Inflammatory macrophage (primary cell): ENCODE results near the gene MC1R.

Source experiments
- DNase-seq, 2 donors: peaks; one replicate each; pipeline ENCODE4 v3.0.0-alpha.2; 2020 to 2022

Gene MC1R

DNA sequence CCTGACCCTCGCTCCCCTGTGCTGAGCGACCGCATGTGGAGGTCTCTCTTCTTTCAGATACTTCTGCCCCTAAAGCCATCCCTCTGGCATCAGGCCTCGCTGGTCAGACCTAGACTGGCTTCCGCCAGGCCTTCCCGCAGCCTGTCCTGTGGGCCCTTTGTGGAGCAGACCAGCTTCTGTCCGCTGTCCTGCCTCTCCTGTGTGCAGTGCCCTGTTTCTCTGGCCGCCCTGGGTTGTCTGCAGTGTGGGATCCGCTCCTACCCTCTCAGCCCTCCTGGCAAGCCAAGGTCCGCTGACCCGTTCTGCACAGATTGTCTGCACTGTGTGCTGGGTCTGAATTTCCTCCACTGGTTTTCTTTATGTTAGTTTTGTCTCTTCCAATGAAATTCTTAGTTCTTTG is 21.5 kb upstream of the MC1R start:
- no peak for DNase-seq

DNA sequence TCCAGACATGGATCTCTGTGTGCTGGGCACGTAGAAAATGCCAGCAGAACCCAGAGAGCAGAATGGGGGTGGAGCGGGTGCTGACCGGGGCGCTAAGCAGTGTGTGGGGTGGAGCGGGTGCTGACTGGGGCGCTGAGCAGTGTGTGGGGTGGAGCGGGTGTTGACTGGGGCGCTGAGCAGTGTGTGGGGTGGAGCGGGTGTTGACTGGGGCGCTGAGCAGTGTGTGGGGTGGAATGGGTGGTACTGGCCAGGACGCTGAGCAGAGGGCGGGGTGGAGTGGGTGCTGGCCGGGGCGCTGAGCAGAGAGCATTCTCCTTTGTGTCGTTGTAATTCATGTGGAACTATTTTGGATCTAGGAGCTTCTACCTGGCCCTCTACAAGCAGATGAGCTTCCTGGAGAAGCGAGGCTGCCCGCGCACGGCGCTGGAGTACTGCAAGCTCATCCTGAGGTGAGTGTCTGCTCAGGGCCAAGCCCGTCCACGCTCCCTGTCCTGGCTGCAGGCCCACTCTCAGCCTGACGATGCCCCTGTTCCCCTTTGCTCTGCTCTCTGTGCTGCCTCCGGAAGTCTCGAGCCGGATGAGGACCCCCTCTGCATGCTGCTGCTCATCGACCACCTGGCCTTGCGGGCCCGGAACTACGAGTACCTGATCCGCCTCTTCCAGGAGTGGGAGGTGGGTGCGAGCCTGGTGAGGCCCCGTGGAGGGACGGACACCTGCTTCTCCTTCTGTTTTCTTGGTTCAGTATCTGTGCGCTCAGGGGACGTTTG is 20.3 kb upstream of the MC1R start:
- no peak for DNase-seq

DNA sequence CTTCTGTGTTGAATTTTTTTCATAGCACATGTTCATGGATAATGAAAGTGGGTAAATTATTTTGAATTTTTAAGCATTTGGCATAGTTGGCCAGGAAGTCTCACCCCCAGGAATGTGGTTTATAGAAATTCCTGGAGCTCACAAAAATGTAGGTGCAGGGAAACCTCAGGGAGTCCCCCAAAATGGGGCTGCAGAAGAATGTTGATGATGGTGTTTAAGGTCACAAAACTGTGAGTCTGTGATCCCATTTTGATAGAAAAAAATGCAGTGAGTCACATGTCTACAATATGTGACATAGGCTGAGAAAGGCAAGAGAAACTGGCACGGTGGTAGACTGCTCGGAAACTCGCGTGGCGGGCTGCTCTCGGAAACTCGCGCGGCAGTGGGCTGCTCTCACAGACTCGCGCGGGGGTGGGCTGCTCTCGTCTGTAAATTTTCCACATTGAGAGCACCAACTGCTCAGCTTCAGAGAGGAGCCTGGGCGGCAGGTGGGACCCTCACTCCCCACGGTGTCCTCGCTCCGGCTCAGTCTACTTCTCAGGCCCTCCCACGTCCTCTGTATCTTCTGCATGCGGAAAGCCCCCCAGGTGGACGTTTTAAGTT is 18.7 kb upstream of the MC1R start:
- no peak for DNase-seq

DNA sequence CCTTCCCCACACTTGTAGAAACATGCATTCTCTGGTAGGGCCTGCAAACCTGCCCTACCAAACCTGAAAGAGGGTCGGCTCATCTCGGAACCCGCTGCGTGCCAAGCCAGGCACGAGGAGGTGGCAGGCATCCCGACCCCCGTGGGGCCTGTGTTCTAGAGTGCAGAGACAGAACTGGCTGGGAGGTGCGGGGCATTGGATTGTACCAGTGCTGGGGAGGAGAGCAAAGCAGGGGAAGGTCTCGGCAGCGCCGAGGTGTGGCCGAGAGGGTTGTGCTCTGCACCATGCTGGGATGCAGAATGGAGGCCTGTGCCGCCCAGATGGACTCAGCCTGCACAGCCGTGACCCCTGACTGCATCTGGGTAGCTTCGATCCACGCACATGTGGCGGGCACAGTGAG is 17.8 kb upstream of the MC1R start:
- DNase-seq = no peak

DNA sequence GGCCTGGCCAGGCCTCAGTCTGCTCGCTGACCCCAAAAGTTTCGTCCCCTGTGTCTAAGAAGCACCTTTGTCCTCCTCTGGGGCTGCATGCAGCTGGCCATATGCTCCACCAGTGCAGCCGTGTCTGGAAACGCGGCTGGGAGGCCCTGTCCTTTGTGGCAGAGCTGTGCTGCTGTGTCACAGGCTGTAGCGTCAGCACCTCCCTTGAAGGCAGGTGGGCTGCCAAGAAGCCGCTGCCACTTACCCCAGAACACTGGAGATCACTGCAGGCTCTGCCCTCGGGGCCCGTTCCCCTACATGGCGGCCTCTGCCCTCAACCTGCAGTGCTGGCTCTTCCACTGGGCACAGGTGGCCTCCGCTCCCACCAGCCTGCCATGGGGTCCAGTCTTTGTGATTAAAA is 15.7 kb upstream of the MC1R start:
- no peak for DNase-seq

DNA sequence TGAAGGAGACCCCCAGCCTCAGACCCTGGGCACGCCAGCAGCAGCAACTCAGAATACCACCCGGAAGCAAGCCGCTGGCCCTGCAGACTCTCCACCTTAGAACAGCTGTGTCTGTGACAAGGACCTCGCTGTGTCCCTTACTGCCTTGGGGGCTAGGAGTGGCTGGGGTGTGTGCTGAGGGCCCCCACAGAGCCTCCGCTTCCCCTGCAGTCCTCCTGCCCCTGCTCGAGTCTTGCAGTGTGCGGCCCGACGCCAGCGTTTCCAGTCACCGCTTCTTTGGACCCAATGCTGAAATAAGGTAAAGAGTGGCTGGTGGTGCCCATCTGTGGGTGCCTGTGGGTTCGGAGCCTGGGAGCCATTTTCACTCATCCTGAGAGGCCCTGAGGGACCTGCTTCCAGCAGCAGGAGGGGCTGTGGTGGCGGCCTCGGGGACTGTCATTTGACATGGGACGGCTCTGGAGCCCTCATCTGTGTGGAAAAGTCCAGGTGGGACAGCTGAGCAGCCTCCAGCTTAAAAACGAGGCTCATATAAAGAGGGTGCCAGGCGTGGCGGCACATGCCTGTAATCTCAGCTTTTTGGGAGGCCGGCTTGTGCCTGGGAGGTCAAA is 14.7 kb upstream of the MC1R start:
- no peak for DNase-seq

DNA sequence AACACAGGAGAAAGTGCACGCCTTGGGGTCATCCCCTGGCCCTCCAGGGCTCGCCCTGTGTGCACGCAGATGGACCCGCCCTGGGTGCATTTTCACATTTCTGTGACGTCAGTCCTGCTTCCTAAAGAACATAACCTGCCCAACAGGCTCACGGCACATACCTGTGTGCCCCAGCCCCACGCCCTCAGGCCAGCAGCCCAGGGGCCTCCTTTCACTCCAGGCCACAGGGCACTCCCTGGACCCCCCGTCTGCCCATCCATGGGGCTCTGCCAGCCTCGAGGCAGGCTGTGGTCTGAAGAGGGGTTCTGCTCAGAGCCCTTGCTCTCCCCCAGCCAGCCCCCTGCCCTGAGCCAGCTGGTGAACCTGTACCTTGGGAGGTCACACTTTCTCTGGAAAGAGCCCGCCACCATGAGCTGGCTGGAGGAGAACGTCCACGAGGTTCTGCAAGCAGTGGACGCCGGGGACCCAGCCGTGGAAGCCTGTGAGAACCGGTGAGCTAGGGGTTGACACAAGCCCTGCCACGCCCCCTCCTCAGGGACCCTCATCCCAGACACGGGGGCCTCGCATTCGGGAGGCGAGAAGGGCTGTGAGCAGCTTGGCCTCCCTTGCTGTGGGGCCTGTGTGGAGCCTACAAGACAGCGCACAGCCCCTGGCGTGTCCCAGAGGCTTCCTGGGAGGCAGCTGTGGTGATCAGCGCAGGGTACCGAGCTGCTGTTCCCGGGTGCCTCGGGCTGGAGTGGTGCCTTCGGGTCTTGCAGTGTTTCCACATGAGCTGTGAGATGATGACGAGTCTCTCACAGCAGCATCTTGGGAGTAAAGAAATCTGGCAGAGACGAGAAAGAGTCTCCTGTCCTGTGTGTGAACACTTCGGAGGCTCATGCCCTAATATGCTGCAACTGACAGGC is 13.8 kb upstream of the MC1R start:
- DNase-seq = no peak

DNA sequence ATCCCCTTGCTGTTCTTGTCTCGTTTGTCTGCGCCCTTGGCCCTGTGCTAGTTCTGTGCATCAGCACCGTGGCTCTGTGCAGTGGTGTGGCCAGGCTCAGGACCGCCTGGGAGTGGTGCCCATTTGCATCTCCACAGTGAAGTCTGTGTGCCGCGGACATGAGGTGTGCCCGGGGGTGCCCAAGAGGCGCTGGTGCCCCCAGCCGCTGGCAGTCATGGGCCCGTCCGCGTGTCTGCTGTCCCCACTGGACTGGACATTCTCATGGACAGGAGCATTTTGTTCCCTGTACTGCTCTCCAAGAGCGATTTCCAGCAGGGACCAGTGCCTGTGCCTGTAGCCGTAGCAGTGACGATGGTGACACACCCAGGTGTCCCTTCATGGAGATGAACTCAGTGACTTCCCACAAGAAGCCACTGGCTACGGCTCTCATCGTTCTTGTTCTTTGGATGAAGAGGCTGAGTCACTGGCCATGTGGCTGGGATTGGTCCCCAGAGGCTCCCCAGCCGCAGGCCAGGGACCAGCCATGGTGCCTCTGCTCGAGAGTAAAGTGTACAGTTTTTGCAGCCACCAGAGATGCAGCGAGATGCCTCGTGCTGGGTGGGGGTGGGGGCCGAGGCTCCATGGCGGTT is 13.0 kb upstream of the MC1R start:
- DNase-seq = no peak

DNA sequence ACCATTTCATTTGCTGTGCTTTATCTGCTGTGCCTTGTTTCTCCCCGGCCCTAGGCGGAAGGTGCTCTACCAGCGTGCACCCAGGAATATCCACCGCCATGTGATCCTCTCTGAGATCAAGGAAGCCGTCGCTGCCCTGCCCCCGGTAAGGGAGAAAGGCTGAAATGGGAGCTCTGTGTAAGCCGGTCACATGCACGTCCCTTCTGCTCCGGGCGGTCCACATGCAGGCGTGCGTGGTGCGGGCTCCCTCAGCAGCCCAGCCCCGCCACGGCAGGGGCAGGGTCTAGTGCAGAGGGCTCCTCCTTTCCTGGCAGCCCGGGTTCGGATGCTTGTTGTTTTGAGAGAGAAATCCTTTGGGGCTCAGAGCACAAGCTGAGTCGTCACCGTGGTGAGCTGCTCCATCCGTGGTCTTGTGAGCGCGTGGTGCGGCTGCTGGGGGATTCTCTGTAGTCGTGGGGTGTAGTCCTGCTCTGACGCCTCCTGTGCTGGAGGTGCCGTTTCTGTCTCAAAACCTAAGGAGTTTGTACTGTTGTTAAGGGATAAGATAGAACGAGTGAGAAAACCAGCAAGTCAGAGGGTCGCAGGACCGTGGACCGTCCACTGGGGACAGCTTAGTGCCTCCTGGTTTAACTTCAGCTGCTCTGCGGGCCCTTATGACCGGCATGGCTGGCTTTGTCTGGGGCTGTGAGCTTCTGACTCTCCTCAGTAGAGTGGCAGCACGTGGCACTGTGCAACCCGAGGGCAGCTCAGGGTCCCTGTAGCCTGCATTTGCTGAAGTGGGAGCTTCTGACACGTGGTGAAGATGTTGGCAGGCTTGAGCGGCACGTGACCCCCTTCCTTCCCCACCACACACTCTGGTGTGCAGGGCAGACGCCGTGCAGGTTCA is 12.3 kb upstream of the MC1R start:
- no peak for DNase-seq

DNA sequence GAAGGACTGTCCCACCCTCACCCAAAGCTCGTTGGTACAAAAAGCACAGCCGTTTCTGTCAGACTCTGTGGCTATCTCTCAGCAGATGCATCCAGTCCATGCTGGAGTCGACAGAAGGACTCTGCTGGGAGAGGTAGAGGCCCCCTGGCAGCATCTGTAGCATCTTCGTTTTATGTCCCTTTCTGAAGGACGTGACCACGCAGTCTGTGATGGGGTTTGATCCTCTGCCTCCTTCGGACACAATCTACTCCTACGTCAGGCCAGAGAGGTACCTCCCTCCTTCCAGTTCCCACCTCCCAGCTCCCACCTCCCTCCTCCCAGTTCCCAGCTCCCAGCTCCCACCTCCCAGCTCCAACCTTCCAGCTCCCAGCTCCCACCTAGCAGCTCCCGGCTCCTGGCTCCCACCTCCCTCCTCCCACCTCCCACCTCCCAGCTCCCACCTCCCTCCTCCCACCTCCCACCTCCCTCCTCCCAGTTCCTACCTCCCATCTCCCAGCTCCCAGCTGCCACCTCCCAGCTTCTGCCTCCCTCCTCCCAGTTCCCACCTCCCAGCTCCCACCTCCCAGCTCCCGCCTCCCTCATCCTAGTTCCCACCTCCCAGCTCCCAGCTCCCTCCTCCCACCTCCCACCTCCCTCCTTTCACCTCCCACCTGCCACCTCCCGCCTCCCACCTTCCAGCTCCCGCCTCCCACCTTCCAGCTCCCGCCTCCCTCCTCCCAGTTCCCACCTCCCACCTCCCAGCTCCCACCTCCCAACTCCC is 11.4 kb upstream of the MC1R start:
- no peak for DNase-seq

DNA sequence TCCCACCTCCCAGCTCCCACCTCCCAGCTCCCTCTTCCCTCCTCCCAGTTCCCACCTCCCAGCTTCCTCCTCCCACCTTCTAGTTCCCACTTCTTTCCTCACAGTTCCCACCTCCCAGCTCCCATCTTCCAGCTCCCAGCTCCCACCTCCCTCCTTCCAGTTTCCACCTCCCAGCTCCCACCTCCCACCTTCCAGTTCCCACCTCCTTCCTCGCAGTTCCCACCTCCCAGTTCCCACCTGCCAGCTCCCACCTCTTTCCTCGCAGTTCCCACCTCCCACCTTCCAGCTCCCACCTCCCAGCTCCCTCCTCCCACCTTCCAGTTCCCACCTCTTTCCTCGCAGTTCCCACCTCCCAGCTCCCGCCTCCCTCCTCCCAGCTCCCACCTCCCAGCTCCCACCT is 10.4 kb upstream of the MC1R start:
- no peak for DNase-seq

DNA sequence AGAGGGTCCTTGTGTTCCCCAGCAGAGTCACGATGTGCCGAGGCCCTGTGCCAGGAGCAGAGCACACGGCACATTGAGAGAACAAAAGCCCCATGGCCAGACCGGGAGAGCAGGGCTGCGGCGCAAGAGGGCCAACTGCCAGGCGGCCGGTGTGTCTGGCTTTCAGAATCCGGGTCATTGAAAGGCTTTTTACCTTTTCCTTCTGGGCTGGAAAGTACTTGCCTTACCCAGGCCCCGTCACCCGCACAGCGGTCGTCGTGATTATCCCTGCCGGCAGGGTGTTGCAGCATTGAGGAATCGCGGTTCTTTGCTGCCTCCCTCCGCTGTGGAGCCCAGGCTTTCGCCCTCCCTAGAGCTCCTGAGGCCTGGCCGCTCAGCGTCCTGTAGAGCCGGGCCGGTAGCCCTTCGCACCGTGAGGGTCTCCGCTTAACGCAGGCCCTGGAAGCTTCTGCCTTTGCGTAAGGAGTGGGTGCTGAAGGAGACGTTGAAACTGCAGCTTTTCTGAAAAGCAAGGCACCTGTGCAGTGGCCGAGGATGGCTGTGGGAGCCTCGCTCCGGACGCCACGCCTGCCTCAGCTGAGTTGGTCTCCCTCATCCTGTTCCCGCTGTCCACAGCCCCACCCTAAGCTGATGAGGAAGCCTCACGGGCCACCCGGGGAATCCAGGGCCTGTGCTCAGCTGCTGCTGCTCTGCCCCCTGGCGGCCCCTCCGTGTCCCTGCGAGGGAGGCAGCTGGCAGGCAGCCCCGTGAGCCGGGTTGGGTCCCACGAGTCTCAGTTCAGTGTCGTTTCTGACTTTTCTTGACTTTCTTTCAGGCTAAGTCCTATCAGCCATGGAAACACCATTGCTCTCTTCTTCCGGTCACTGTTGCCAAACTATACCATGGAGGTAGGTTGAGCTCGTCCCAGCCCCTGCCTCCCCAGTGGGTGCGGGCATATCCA is 8.6 kb upstream of the MC1R start:
- DNase-seq = peak; percentile 83 to 86

DNA sequence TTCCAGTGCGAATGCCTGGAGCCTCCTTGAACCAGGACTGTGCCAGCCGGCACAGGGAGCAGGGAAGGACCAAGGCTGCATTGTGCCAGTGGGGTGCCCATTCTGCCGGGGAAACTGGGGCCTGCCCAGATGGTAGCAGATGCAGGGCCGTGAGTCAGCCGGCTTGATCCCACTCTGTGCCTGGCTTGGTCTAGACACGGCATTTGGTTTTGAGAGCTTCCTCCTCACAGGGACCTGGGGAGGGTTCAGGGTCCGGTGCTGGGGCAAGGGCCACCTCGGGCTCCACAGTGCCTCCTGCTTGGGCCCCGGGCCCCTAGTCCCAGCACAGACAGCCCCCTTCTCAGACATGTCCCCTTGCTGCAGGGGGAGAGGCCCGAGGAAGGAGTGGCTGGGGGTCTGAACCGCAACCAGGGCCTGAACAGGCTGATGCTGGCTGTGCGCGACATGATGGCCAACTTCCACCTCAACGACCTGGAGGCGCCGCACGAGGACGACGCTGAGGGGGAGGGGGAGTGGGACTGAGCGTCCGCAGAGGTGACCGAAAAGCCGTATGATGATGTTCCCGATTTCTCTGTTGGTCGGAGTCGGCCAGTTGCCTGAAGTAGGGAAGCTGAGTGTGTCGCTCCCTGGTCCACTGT is 7.8 kb upstream of the MC1R start:
- no peak for DNase-seq

DNA sequence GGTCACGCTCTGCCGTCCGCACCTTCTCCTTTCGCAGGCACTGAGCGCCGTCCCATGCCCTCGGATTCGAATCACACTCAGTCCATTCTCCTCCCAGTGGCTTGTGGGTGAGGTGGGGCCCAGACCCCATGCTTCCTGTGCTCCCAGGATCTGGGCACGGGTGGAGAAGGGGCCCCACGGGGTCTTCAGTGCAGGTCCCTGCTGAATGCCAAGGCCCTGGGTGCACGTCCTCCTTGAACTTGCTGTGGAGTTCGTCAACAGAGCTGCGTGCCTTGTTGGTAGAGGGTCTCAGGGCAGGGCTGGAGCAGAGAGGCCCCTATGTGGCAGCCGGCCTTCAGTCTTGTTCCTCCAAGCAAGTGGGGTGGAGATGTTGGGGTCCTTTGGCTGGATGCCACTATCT is 7.3 kb upstream of the MC1R start:
- no peak for DNase-seq

DNA sequence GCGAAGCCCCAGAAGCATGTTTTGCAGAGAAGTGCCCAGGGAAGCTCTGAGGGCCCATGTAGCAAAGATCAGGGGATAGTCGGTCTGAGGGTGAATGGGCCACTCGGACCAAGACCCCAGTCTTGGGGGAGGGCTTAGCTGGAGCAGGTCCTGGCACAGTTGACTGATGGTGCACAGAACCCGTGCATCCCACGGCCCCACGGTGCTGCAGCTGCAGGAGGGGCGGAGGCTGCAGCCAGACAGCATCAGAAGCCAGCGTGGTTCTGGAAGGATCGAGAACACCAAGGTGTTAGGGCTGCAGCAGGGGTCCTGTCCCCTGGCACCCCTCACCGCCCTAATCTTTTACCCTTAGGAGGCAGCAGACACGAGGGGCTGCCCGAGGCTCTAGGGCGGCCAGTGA is 6.5 kb upstream of the MC1R start:
- DNase-seq = no peak

DNA sequence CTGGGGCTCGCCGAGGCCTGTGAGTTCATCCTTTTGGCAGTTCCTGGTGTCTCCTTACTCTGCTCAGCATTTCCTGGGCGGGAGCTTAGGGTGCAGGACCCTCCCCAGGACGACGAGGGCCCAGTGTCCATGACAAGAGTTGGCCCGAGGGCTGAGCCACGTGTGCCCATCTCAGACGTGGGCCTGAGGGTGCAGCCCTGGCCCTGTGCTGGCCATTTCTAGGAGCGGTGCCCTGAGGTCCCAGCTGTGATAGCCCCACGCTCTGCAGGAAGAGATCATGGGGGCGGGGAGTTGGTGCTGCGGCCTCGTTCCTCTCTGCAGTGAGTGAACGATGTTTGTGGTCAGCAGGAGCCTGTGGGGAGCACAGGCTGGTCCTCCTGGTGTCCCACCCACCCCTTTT is 6.0 kb upstream of the MC1R start:
- DNase-seq = no peak

DNA sequence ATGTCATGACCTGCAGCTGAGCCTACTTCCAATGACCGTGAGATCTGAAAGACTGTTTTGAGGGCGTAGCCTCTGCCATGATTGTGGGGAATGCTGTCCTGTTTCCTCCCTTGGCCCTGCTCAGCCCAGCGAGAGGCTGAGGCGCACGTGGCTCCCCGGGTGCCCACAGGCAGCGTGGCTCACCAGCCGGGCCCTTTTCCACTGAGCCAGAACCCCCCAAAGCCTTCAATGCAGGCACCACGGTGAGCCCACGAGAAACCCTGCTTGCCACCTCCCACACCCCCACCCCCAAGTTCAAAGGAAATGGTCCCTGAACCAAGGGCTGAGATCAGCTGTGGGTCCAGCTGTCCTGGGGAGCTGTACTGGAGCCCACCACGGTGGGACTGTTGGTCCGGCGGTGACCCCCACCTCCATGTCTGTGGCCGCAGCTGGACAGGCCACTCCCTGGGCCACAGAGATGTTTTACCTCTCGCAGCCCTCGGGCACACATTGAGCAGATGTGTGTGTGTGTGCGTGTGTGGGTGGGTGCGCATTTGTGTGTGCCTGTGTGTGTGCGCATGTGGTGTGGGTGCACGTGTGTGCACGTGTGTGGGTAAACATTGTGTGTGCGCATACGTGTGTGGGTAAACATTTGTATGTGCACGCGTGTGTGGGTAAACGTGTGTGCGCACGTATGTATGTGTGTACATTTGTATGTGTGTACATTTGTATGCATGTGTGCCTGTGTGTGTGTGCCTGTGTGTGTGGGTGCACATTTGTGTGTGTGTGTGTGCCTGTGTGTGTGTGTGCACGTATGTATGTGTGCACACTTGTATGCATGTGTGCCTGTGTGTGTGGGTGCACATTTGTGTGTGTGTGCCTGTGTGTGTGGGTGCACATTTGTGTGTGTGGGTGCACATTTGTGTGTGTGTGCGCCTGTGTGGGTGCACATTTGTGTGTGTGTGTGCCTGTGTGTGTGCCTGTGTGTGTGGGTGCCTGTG is 5.0 kb upstream of the MC1R start:
- no peak for DNase-seq
